BLaER1 treated with 17β-estradiol and CSF1 and Interleukin-3, amounts not matched to agents 10 nM and 100 nM (cell line): Measurements from ENCODE around the gene LRRN2.
A peak's percentile ranks its signal among the peaks of the same experiment; 100 is the strongest.
"Not testable (repeated sequence)": the region's sequence is repeated elsewhere in the genome, so short reads cannot be mapped to it uniquely, and the experiment has no call there.

Experiments
- H3K27ac ChIP-seq, 11 experiments: shearing (Covaris generic); formaldehyde crosslinking; 2 replicates each; pipeline ENCODE4 v1.8.1; 2022
- H3K27me3 ChIP-seq, 11 experiments: shearing (Covaris generic); formaldehyde crosslinking; 2 replicates each; pipeline ENCODE4 v1.8.1; 2022
- H3K36me3 ChIP-seq, 11 experiments: shearing (Covaris generic); formaldehyde crosslinking; 2 replicates each; pipeline ENCODE4 v1.8.1; 2022
- H3K4me1 ChIP-seq, 10 experiments: shearing (Covaris generic); formaldehyde crosslinking; 2 replicates each; pipeline ENCODE4 v1.8.1; 2022
- H3K4me2 ChIP-seq, 11 experiments: shearing (Covaris generic); formaldehyde crosslinking; 2 replicates each; pipeline ENCODE4 v1.8.1; 2022
- H3K4me3 ChIP-seq, 10 experiments: shearing (Covaris generic); formaldehyde crosslinking; 2 replicates each; pipeline ENCODE4 v1.8.1; 2022
- H3K9ac ChIP-seq, 11 experiments: shearing (Covaris generic); formaldehyde crosslinking; 2 replicates each; pipeline ENCODE4 v1.8.1; 2022
- H3K9me3 ChIP-seq, 11 experiments: shearing (Covaris generic); formaldehyde crosslinking; replicated peaks in 1 of 11; 2 replicates each; pipeline ENCODE4 v1.8.1; 2022
- H4K20me1 ChIP-seq, 11 experiments: shearing (Covaris generic); formaldehyde crosslinking; 2 replicates each; pipeline ENCODE4 v1.8.1; 2022
- Cebpa-rat ChIP-seq, 11 experiments: shearing (Covaris generic); IDR thresholded peaks; 2 replicates each; pipeline ENCODE4 v1.8.1; 2022

Gene LRRN2

DNA sequence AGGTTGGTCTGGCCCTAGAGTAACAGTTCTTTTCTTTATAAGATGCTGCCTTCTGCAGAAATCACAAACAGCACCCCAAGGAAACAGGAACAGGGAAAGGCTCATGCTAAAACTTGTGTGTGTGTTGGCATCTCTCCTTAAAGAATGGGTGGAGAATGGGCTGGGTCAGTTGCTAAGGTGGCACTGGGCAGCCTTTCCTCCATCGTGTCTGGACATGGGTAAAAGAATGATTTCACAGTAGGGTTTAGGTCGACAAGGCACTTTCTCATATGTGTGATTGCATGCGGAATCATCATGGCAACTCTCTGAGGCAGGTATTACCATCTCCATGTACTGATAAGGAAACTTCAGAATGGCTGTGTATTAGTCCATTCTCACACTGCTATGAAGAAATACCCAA lies 40.3 kb downstream of the LRRN2 start:
- H3K27ac ChIP-seq = no peak overlapping the region
- no peaks in the 10 kb centered on the region for H3K27me3 ChIP-seq
- no peak for TF ChIP-seq Cebpa-rat (IDR thresholded peaks at IDR 0.05)
- H3K4me2 ChIP-seq = no peak overlapping the region
- H3K9ac ChIP-seq = no peak overlapping the region
- H3K9me3 ChIP-seq = peaks cover 0 to under 1% (median 0%) of the 10 kb centered on the region in 11 experiments; a peak in 2 of 22 replicates
- H4K20me1 ChIP-seq = peaks cover 0 to 87% (median 48%) of the 10 kb centered on the region in 11 experiments; a peak in 18 of 22 replicates
- no peak overlapping the region for H3K4me3 ChIP-seq
- peaks cover 0 to 48% (median 9%) of the 10 kb centered on the region in 11 experiments; a peak in 10 of 22 replicates for H3K36me3 ChIP-seq
- peaks cover 6 to 42% (median 26%) of the 10 kb centered on the region in 10 experiments; a peak in 19 of 20 replicates for H3K4me1 ChIP-seq

DNA sequence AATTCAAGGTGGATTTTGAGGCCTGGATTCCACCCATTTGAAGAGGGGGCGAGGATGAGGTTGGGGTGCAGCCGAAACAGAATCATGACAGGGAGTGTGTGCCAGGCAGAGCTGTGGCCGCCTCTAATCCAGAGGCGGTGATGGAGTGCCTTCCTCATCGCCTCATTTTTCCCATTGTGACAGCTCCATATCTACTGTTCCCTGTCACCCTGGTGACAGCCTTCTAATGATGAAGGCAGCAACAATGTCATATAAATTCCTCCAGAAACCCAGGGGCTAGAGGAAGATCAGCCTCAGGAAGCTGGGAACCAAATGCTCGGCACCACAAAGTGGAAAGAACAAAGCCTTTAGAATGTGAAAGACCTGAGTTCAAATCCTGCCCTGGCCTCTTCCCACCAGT lies 42.0 kb downstream of the LRRN2 start:
- Histone ChIP-seq H3K36me3 (peaks cover 0 to 50% (median 9%) of the 10 kb centered on the region in 11 experiments; a peak in 11 of 22 replicates), H3K9ac (no peak overlapping the region), H3K4me3 (no peak overlapping the region), H3K27ac (no peak overlapping the region), H3K4me1 (peaks cover 0 to 40% (median 25%) of the 10 kb centered on the region in 10 experiments; a peak in 17 of 20 replicates), H3K9me3 (peaks cover 0 to 5% (median 0%) of the 10 kb centered on the region in 11 experiments; a peak in 3 of 22 replicates), H3K27me3 (no peaks in the 10 kb centered on the region), H4K20me1 (peaks cover 0 to 80% (median 36%) of the 10 kb centered on the region in 11 experiments; a peak in 14 of 22 replicates), H3K4me2 (no peak overlapping the region)
- no peak for TF ChIP-seq Cebpa-rat (IDR thresholded peaks at IDR 0.05)

DNA sequence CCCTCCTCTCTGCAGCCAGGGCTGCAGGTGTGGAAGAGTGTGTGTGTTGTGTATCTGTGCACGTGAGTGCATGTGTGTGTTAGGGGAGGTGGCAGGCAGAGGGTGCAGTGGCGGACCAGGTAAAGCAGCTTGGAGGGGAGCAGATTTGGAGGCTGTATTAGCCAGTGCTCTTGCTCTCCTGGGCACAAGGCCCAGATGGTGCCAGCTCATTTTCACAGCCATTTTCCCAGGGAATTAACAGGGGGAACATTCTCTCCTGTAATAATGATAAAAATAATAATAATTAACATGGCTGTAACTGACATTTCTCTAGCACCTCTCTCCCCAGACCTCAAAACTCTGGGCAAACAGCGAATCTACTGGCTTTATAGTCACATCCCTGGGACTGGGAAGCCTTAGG lies 43.6 kb downstream of the LRRN2 start:
- Histone ChIP-seq H3K9me3 (peaks cover 0 to 5% (median 0%) of the 10 kb centered on the region in 11 experiments; a peak in 3 of 22 replicates), H3K4me3 (no peak overlapping the region), H3K27ac (peak overlapping the region in 1 of 11 experiments; percentile 8; a peak in 1 of 22 replicates), H3K4me2 (no peak overlapping the region), H4K20me1 (peaks cover 0 to 74% (median 28%) of the 10 kb centered on the region in 11 experiments; a peak in 10 of 22 replicates), H3K36me3 (peaks cover 0 to 50% (median 9%) of the 10 kb centered on the region in 11 experiments; a peak in 11 of 22 replicates), H3K27me3 (no peaks in the 10 kb centered on the region), H3K4me1 (peaks cover 0 to 32% (median 24%) of the 10 kb centered on the region in 10 experiments; a peak in 16 of 20 replicates), H3K9ac (no peak overlapping the region)
- TF ChIP-seq Cebpa-rat (IDR thresholded peaks at IDR 0.05) = no peak

DNA sequence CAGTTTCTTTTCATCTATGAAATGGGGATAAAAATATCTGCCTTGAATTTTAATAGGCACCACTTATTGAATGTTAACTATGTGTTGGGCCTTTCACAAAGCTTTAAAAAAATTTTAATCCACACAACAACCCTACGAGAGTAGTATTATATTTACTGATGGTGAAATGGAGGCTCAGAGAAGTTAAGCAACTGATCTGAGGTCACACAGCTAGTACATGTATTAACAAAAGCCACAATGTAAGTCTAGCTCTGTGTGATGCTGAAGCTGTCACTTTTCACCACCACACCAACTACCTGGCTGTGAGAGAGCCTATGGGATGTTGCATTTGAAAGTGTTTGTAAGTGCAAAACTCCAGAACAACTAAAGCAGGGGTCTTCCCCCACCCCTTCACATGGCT lies 44.1 kb downstream of the LRRN2 start:
- Histone ChIP-seq H3K27me3 (no peaks in the 10 kb centered on the region), H3K36me3 (peaks cover 0 to 46% (median 9%) of the 10 kb centered on the region in 11 experiments; a peak in 11 of 22 replicates), H3K9me3 (peaks cover 0 to 5% (median 0%) of the 10 kb centered on the region in 11 experiments; a peak in 3 of 22 replicates), H3K4me2 (no peak overlapping the region), H4K20me1 (peaks cover 0 to 72% (median 24%) of the 10 kb centered on the region in 11 experiments; a peak in 11 of 22 replicates), H3K9ac (no peak overlapping the region), H3K4me1 (peaks cover 0 to 32% (median 22%) of the 10 kb centered on the region in 10 experiments; a peak in 15 of 20 replicates), H3K4me3 (no peak overlapping the region), H3K27ac (no peak overlapping the region)
- no peak for TF ChIP-seq Cebpa-rat (IDR thresholded peaks at IDR 0.05)

DNA sequence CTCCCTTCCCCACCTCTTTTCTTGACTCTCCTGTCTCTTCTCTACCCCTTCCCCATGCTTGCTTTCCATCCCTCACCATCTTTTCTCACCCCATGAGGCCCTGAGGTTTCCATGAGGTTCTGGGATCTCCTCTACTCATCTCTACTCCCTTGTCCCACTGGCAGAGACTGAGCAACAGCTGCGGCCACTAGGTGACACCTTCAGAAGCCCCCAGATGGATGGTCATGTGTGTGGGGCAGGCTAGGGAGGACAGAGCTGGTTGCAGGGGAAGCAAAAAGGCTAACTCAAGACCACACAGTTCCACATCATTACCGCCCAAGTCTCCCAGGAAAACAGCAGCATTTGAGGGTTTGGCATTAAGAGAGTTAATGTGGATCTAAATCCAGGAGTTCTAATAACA lies 45.0 kb downstream of the LRRN2 start:
- peaks cover 0 to 5% (median 0%) of the 10 kb centered on the region in 11 experiments; a peak in 3 of 22 replicates for H3K9me3 ChIP-seq
- H4K20me1 ChIP-seq = peaks cover 0 to 73% (median 24%) of the 10 kb centered on the region in 11 experiments; a peak in 12 of 22 replicates
- peak overlapping the region in 2 of 11 experiments; percentile 8 to 39; a peak in 1 of 22 replicates for H3K9ac ChIP-seq
- no peaks in the 10 kb centered on the region for H3K27me3 ChIP-seq
- H3K4me3 ChIP-seq = no peak overlapping the region
- peaks cover 0 to 27% (median 20%) of the 10 kb centered on the region in 10 experiments; a peak in 15 of 20 replicates for H3K4me1 ChIP-seq
- H3K27ac ChIP-seq = peak overlapping the region in 4 of 11 experiments; percentile 12 to 53 (median 28); a peak in 3 of 22 replicates
- TF ChIP-seq Cebpa-rat (IDR thresholded peaks at IDR 0.05) = no peak
- H3K36me3 ChIP-seq = peaks cover 0 to 40% (median 9%) of the 10 kb centered on the region in 11 experiments; a peak in 11 of 22 replicates
- peak overlapping the region in 1 of 11 experiments; percentile 17; a peak in 1 of 22 replicates for H3K4me2 ChIP-seq

DNA sequence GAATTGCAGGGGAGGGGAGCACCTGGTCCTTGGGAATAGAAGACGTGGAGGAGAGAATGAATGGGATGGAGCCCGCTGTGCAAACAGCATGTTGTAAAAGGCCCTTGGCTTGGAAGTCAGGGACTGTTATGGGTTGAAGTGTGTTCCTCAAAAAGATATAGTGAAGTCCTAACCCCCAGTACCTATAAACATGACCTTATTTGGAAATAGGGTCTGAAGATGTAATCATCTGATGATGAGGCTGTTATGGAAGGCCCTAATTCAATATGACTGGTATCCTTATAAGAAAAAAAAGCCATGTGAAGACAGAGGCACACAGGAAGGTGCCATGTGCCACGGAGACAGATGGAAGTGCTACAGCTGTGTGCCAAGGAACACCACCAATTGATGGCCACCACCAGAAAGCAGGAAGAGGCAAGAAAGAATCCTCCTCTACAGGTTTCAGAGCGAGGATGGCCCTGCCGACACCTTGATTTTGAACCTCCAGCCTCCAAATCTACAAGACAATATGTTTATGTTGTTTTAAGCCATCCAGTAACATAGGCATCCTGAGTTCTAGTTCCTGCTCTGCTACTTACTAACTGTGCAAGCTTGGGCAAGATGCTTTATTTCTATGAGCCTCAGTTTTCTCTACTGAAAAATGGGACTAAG lies 51.2 kb downstream of the LRRN2 start:
- Histone ChIP-seq H4K20me1 (peaks cover 0 to 36% (median 0%) of the 10 kb centered on the region in 11 experiments; a peak in 8 of 22 replicates), H3K4me2 (no peak overlapping the region), H3K9me3 (peaks cover 7 to 20% (median 14%) of the 10 kb centered on the region in 11 experiments), H3K9ac (no peak overlapping the region), H3K27me3 (no peaks in the 10 kb centered on the region), H3K27ac (no peak overlapping the region), H3K4me1 (peaks cover 0 to 16% (median 10%) of the 10 kb centered on the region in 10 experiments; a peak in 15 of 20 replicates), H3K4me3 (no peak overlapping the region), H3K36me3 (peaks cover 0 to 36% (median 19%) of the 10 kb centered on the region in 11 experiments; a peak in 16 of 22 replicates)
- no peak for TF ChIP-seq Cebpa-rat (IDR thresholded peaks at IDR 0.05)

DNA sequence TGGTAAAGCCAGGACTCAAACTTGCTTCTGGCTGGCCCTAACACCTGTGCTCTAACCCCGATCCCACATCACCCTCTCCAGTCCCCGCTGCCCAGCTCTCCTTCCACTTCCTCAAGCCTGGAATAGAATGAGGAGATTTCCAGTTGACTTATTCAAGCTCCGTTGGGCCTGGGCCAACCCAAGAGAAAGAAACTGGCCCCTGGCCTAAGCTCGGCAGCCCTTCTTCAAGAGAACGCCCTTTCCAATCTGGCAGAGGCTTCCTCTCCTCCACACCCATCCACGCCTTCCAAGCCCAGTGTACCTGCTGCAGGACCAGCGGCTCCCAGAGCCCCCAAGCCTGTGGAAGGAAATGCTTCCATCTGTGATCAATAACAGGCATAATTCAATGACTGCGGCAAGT lies 51.9 kb downstream of the LRRN2 start:
- H3K4me2 ChIP-seq = no peak overlapping the region
- no peak overlapping the region for H3K9ac ChIP-seq
- H3K36me3 ChIP-seq = peaks cover 0 to 41% (median 22%) of the 10 kb centered on the region in 11 experiments; a peak in 16 of 22 replicates
- no peak for TF ChIP-seq Cebpa-rat (IDR thresholded peaks at IDR 0.05)
- no peak overlapping the region for H3K27ac ChIP-seq
- H3K4me1 ChIP-seq = peaks cover 0 to 10% (median 4%) of the 10 kb centered on the region in 10 experiments; a peak in 15 of 20 replicates
- H4K20me1 ChIP-seq = peaks cover 0 to 29% (median 0%) of the 10 kb centered on the region in 11 experiments; a peak in 7 of 22 replicates
- peaks cover 14 to 27% (median 20%) of the 10 kb centered on the region in 11 experiments for H3K9me3 ChIP-seq
- no peak overlapping the region for H3K4me3 ChIP-seq
- no peaks in the 10 kb centered on the region for H3K27me3 ChIP-seq

DNA sequence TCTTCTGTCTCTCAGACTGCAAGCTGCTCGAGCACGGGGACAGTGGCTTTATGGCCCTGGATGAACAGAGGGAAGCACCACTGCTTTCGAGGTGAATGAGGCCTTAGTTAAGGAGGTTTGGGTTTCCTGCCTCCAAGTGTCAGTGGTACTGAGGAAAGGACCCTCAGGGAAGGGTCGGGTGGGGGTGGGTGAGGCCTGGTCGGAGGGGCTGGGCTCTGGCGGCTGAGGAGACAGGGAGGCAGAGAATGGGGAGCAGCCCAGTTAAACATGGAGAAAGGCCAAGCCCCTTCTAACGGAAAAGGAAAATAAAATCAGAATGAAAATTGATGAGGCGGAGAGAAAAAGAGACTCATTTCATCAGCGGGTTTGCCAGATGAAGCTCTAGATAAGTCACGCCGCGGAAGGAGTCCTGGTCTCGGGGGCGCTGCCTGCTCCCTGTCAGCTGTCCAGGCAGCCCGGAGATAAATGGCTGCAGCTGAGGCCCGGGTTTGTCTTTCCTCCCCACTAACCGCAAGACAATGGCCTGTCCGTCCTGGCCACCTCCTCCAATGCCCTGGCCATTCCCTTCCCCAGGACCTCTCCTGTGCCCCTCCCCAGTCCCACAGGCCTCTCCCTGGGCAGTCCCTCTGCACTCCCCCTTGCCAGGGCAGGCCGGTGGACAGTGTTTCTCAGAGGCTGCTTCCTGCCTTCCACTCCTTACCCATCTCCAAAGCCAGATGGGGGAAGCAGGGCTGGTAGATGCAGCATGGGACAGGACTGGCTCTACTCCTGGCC lies 55.2 kb downstream of the LRRN2 start:
- no peak for TF ChIP-seq Cebpa-rat (IDR thresholded peaks at IDR 0.05)
- Histone ChIP-seq H3K27me3 (no peaks in the 10 kb centered on the region), H3K9me3 (peaks cover 14 to 27% (median 20%) of the 10 kb centered on the region in 11 experiments), H4K20me1 (peaks cover 0 to 28% (median 0%) of the 10 kb centered on the region in 11 experiments; a peak in 7 of 22 replicates), H3K9ac (no peak overlapping the region), H3K4me1 (peaks cover 6 to 27% (median 16%) of the 10 kb centered on the region in 10 experiments; a peak in 18 of 20 replicates), H3K4me3 (no peak overlapping the region), H3K27ac (no peak overlapping the region), H3K36me3 (peaks cover 0 to 53% (median 31%) of the 10 kb centered on the region in 11 experiments; a peak in 16 of 22 replicates), H3K4me2 (no peak overlapping the region)

DNA sequence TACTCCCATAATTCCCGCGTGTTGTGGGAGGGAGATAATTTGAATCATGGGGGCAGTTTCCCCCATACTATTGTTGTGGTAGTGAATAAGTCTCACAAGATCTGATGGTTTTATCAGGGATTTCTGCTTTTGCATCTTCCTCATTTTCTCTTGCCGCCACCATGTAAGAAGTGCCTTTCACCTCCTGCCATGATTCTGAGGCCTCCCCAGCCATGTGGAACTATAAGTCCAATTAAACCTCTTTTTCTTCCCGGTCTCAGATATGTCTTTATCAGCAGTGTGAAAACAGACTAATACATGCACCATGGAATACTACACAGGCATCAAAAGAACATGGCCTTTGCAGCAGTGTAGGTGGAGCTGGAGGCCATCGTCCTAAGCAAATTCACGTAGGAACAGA lies 56.1 kb downstream of the LRRN2 start:
- peaks cover 14 to 27% (median 20%) of the 10 kb centered on the region in 11 experiments for H3K9me3 ChIP-seq
- not testable (repeated sequence) for H3K9ac ChIP-seq, H3K27ac ChIP-seq, H3K4me3 ChIP-seq, H3K4me2 ChIP-seq, H3K27me3 ChIP-seq
- peaks cover 0 to 53% (median 31%) of the 10 kb centered on the region in 11 experiments; a peak in 16 of 22 replicates for H3K36me3 ChIP-seq
- H3K4me1 ChIP-seq = peaks cover 6 to 35% (median 23%) of the 10 kb centered on the region in 10 experiments; a peak in 18 of 20 replicates
- peaks cover 0 to 35% (median 0%) of the 10 kb centered on the region in 11 experiments; a peak in 8 of 22 replicates for H4K20me1 ChIP-seq
